Mammary epithelial cell (primary cell): ENCODE data around the gene PADI3.

ENCODE experiments used
- CTCF ChIP-seq, 2 donors: IDR thresholded peaks in 1 of 2; conservative IDR thresholded peaks in 1 of 2; 2 replicates each; pipeline ENCODE4 v1.5.1; 2011 to 2012; ENCODE audit warnings: inconsistent platforms in 2 of 2, low read length in 2 of 2, mild to moderate bottlenecking in 2 of 2, control low read depth in 1 of 2, low read depth in 1 of 2; ENCODE audit not compliant: insufficient read depth in 1 of 2; ENCODE audit errors: extremely low read depth in 1 of 2
- EZH2 ChIP-seq: IDR thresholded peaks from 2 replicates; pipeline ENCODE4 v1.6.1; 2012; ENCODE audit warnings: low read length, inconsistent platforms, borderline replicate concordance

- TF ChIP-seq CTCF (conservative IDR thresholded peaks at IDR 0.05 in 1 of 2, IDR thresholded peaks at IDR 0.05 in 1 of 2; ENCODE audit: extremely low read depth in 1 of 2, insufficient read depth in 1 of 2, low read depth in 1 of 2, low read length in 2 of 2): no peak
- TF ChIP-seq EZH2: no peak
Observed at GRCh38 chr1:17307946-17308345, 59.0 kb downstream of the PADI3 start, which contains the start of gene PADI4.
